SK-N-SH (cell line): ENCODE data around the gene CREB5. TPM values are rescaled to one million over a fixed set of nuclear protein-coding genes. Genes with fewer than 3 reads are reported as not detected.

Experiments used
- CTCF ChIA-PET: fragments of 300-600, 350-600 bp; formaldehyde crosslinking; extraction: SDS; loops from one replicate; lab custom pipeline; 2021; lab: Yijun Ruan, JAX
- POLR2A ChIA-PET: fragments of 350-600 bp; sonication (Branson Sonifier 250); formaldehyde crosslinking; extraction: SDS; loops from one replicate; lab custom pipeline; 2020; ENCODE audit warnings: antibody characterized with exemption, inconsistent platforms; lab: Yijun Ruan, JAX
- DNase-seq: peaks from one replicate; pipeline ENCODE4 v3.0.0; 2012
- H2AFZ ChIP-seq: fragments of 200-600 bp; sonication (generic); 2 replicates; pipeline ENCODE4 v1.8.1; 2016; ENCODE audit warnings: antibody characterized with exemption, mild to moderate bottlenecking, low read depth
- H3F3A ChIP-seq: fragments of 200-600 bp; sonication (generic); replicated peaks from 2 replicates; pipeline ENCODE3; 2016; ENCODE audit warnings: antibody characterized with exemption, mild to moderate bottlenecking; ENCODE audit not compliant: insufficient read depth
- H3K27ac ChIP-seq, 2 experiments: fragments of 200-500 bp in 1 of 2; fragments of 200-600 bp in 1 of 2; sonication (Bioruptor generic) in 1 of 2; sonication (generic), shearing (Covaris generic) in 1 of 2; 2 replicates each; pipeline versions ENCODE4 v1.5.1 to v1.6.1; 2014 to 2016; ENCODE audit warnings: low read depth in 2 of 2, inconsistent platforms in 1 of 2, low read length in 1 of 2, mild to moderate bottlenecking in 1 of 2, mixed read lengths in 1 of 2
- H3K27me3 ChIP-seq: fragments of 200-600 bp; sonication (generic), shearing (Covaris generic); 2 replicates; pipeline ENCODE4 v1.6.1; 2016; ENCODE audit warnings: mixed run types; ENCODE audit not compliant: insufficient read depth
- H3K36me3 ChIP-seq, 2 experiments: fragments of 200-500 bp in 1 of 2; fragments of 200-600 bp in 1 of 2; sonication (Bioruptor generic) in 1 of 2; sonication (generic) in 1 of 2; replicated peaks in 1 of 2; 2 replicates each; pipeline versions ENCODE3 to v1.5.1; 2014 to 2016; ENCODE audit warnings: low read length in 1 of 2, mild to moderate bottlenecking in 1 of 2; ENCODE audit not compliant: insufficient read depth in 2 of 2, control insufficient read depth in 1 of 2
- H3K4me1 ChIP-seq, 2 experiments: fragments of 200-500 bp in 1 of 2; fragments of 200-600 bp in 1 of 2; sonication (Bioruptor generic) in 1 of 2; sonication (generic), shearing (Covaris generic) in 1 of 2; 2 replicates each; pipeline versions ENCODE4 v1.5.1 to v1.6.1; 2014 to 2016; ENCODE audit warnings: low read depth in 1 of 2, low read length in 1 of 2, mixed run types in 1 of 2; ENCODE audit not compliant: insufficient read depth in 2 of 2, control insufficient read depth in 1 of 2
- H3K4me2 ChIP-seq: fragments of 200-600 bp; sonication (generic), shearing (Covaris generic); 2 replicates; pipeline ENCODE4 v1.6.1; 2017; ENCODE audit warnings: mixed run types
- H3K4me3 ChIP-seq, 2 experiments: fragments of 200-500 bp in 1 of 2; fragments of 200-600 bp in 1 of 2; sonication (Bioruptor generic) in 1 of 2; sonication (generic), shearing (Covaris generic) in 1 of 2; 2 replicates each; pipeline versions ENCODE4 v1.5.1 to v1.8.1; 2014 to 2016; ENCODE audit warnings: low read depth in 2 of 2, inconsistent platforms in 1 of 2, low read length in 1 of 2, mild to moderate bottlenecking in 1 of 2, mixed read lengths in 1 of 2, moderate library complexity in 1 of 2
- H3K79me2 ChIP-seq: fragments of 200-600 bp; sonication (generic); 2 replicates; pipeline ENCODE4 v1.8.1; 2017; ENCODE audit warnings: mild to moderate bottlenecking; ENCODE audit not compliant: insufficient read depth
- H3K9ac ChIP-seq: fragments of 200-600 bp; sonication (generic); 2 replicates; pipeline ENCODE4 v1.6.1; 2017; ENCODE audit warnings: mixed run types
- H3K9me2 ChIP-seq: fragments of 200-600 bp; sonication (generic); 2 replicates; pipeline ENCODE4 v1.6.1; 2017; ENCODE audit warnings: mixed run types
- H3K9me3 ChIP-seq: fragments of 200-600 bp; sonication (generic); 2 replicates; pipeline ENCODE4 v1.6.1; 2017; ENCODE audit warnings: mixed run types, mild to moderate bottlenecking, moderate library complexity
- H4K20me1 ChIP-seq: fragments of 200-600 bp; sonication (generic); 2 replicates; pipeline ENCODE4 v1.6.1; 2017; ENCODE audit warnings: mild to moderate bottlenecking, mixed run types; ENCODE audit not compliant: insufficient read depth
- CTCF ChIP-seq: fragments of 200-600 bp; sonication (generic); IDR thresholded peaks from 2 replicates; pipeline ENCODE4 v1.6.1; 2017; ENCODE audit warnings: antibody characterized with exemption, mild to moderate bottlenecking, moderate library complexity
- FOXM1 ChIP-seq: IDR thresholded peaks from 2 replicates; pipeline ENCODE4 v1.4.0; 2012; ENCODE audit warnings: low read depth, mild to moderate bottlenecking
- IRF3 ChIP-seq: fragments of 150-350 bp; IDR thresholded peaks from 2 replicates; pipeline ENCODE4 v1.6.1; 2016; ENCODE audit warnings: mild to moderate bottlenecking, low read depth, low read length
- MXI1 ChIP-seq: IDR thresholded peaks from 2 replicates; pipeline ENCODE4 v1.6.1; 2012; ENCODE audit warnings: mild to moderate bottlenecking, low read depth, low read length, improper control_type of control experiment
- PBX3 ChIP-seq: IDR thresholded peaks from 2 replicates; pipeline ENCODE4; 2012
- RCOR1 ChIP-seq: fragments of 150-350 bp; IDR thresholded peaks from 2 replicates; pipeline ENCODE4 v1.6.1; 2017; ENCODE audit warnings: antibody characterized with exemption, low read length
- TAF1 ChIP-seq: IDR thresholded peaks from 2 replicates; pipeline ENCODE4 v1.6.1; 2012; ENCODE audit warnings: low read depth, mild to moderate bottlenecking, low read length, moderate library complexity, borderline replicate concordance
- USF2 ChIP-seq: fragments of 150-350 bp; IDR thresholded peaks from 2 replicates; pipeline ENCODE4 v1.6.1; 2017; ENCODE audit warnings: antibody characterized with exemption, low read length, low read depth, borderline replicate concordance
- YY1 ChIP-seq: IDR thresholded peaks from 2 replicates; pipeline ENCODE4 v1.4.0; 2012; ENCODE audit warnings: low read depth, mild to moderate bottlenecking
- WGBS: methylation state at CpG from one replicate; pipeline ENCODE4 v1.1.6; 2017; ENCODE audit warnings: low lambda C conversion rate; 5-methylcytosine and 5-hydroxymethylcytosine counted together
- polyA plus RNA-seq, 3 experiments: library from polyadenylated mRNA; depleted of rRNA; stranded (reverse); fragments of >200 nt; gene quantifications; 2 replicates each; pipeline ENCODE4 v1.2.3, GENCODE V29; 2012

CREB5 gene
- polyA plus RNA-seq, 1 of the 3 experiments (the other 2 are of a cell fraction): 19.3 TPM

GRCh38 chr7:28656529-28656928 is 244.2 kb downstream of the CREB5 start:
- Histone ChIP-seq H3K79me2 (no peaks in the 10 kb centered on the region), H3F3A (no peaks in the 10 kb centered on the region), H3K4me3 (no peak overlapping the region), H3K9me2 (no peaks in the 10 kb centered on the region), H3K27me3 (no peaks in the 10 kb centered on the region; the same call in 1 of the 2 replicates), H3K27ac (no peak overlapping the region), H3K9ac (no peak overlapping the region), H3K9me3 (no peaks in the 10 kb centered on the region; the same call in 1 of the 2 replicates), H4K20me1 (no peaks in the 10 kb centered on the region), H3K4me2 (no peak overlapping the region), H2AFZ (no peak overlapping the region), H3K4me1 (no peaks in the 10 kb centered on the region; a peak in 1 of 4 replicates), H3K36me3 (no peaks in the 10 kb centered on the region)
- ChIA-PET CTCF (no interaction called here), POLR2A (no interaction called here)
- WGBS: 47% methylated on average over 1 of the region's 1 CpG
- no peak for DNase-seq
- TF ChIP-seq TAF1 (no peak), IRF3 (no peak), USF2 (no peak)

GRCh38 chr7:28658381-28658780 is 246.1 kb downstream of the CREB5 start:
- Histone ChIP-seq H3K4me3 (no peak overlapping the region), H3K79me2 (no peaks in the 10 kb centered on the region), H3K4me1 (no peaks in the 10 kb centered on the region; a peak in 1 of 4 replicates), H4K20me1 (no peaks in the 10 kb centered on the region), H2AFZ (no peak overlapping the region), H3F3A (no peaks in the 10 kb centered on the region), H3K27ac (no peak overlapping the region), H3K4me2 (no peak overlapping the region), H3K9me2 (no peaks in the 10 kb centered on the region), H3K27me3 (no peaks in the 10 kb centered on the region; the same call in 1 of the 2 replicates), H3K9me3 (no peaks in the 10 kb centered on the region; the same call in 1 of the 2 replicates), H3K36me3 (no peaks in the 10 kb centered on the region), H3K9ac (no peak overlapping the region)
- ChIA-PET CTCF (interaction anchor here (1.1 to 1.2 kb wide), 2 partner anchors 13 to 19 kb away, joined by 3 to 4 read pairs; no protein-coding TSS in a partner anchor), POLR2A (no interaction called here)
- WGBS: 54% methylated on average over 5 of the region's 5 CpGs
- TF ChIP-seq CTCF (no peak), MXI1 (no peak), RCOR1 (no peak), PBX3 (no peak), YY1 (no peak), FOXM1 (no peak), USF2 (no peak)
- no peak for DNase-seq
